Left lobe of liver (tissue), 2 donors: Measurements from ENCODE around the gene TRAF3IP3. TPM values are rescaled to one million over a fixed set of nuclear protein-coding genes. Genes with fewer than 3 reads are reported as not detected.

Experiments used
- ATAC-seq: fragments of 200-7000 bp; cut with Tn5 transposase; one replicate; pipeline ENCODE4 v1.9.1; 2020; ENCODE audit warnings: mild to moderate bottlenecking, moderate library complexity
- DNase-seq: peaks from one replicate; pipeline ENCODE4 v3.0.0-alpha.2; 2020; ENCODE audit warnings: low spot score
- total RNA-seq: library from RNA; stranded (reverse); gene quantifications from one replicate; pipeline ENCODE4 v1.2.1, GENCODE V29; 2021
- donor health status: DM: no; HTN: no; CAD: no; lungs with moderate emphysema.
- donor health status: DM: no; HTN: yes; CAD: no.

Gene TRAF3IP3, protein sequence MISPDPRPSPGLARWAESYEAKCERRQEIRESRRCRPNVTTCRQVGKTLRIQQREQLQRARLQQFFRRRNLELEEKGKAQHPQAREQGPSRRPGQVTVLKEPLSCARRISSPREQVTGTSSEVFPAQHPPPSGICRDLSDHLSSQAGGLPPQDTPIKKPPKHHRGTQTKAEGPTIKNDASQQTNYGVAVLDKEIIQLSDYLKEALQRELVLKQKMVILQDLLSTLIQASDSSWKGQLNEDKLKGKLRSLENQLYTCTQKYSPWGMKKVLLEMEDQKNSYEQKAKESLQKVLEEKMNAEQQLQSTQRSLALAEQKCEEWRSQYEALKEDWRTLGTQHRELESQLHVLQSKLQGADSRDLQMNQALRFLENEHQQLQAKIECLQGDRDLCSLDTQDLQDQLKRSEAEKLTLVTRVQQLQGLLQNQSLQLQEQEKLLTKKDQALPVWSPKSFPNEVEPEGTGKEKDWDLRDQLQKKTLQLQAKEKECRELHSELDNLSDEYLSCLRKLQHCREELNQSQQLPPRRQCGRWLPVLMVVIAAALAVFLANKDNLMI
- 1.4 TPM for total RNA-seq

DNA sequence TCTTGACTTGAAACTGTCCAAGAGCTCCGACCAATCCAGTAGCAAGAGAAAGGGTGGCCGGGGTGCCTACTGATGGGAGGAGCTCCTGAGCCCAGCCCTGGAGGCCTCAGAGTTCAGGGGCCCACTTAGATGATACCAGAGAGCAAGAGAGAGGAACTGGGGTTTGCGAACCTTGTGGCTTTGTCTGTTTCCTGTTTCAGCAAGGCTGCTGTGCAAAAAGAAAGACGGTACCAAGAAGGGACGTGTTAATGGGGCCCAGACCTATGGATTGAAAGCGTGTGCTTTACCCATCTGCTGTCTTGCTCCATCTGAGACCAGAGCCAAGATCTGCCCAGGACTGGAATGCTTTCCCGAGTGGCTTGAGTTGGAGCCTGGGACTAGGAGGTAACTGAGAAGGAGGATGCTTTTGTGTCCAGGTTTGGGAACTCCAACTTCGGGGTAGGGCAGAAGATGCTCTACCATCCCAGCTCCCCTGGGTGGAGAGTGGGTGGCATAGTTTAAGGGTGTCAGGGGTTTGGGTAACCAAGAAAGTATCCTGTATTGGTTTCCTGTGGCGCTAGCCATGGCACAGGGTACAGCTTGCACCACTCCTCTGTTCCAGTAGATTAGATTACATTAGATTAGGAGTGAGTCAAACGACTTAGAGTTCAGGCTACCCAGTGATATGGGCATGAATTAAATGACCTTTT lies at the start of gene TRAF3IP3:
TSS of gene TRAF3IP3 (plus strand) at position 128 of the 689 bp plus-strand sequence. CDS start 3,987 bp downstream, outside the sequence.
- DNase-seq: no peak
- peak; percentile 26 for ATAC-seq

DNA sequence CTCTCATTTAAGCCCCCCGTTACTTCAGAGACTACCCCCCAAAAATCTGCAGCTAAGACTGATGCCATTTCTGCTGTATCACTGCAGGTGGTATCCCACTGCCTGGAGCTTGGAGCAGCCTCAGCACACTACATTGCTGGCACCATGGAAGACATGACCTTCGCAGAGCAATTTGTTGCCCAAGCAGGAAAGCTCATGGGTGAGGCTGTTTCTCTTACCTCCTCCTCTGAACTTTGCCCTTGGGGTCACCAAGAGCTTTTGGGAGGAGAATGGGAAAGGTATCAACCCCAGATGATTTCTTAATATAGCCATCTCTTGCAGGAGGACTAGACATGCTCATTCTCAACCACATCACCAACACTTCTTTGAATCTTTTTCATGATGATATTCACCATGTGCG lies 49.2 kb upstream of the TRAF3IP3 start:
- ATAC-seq (peak; percentile 63), DNase-seq (peak; percentile 73)

DNA sequence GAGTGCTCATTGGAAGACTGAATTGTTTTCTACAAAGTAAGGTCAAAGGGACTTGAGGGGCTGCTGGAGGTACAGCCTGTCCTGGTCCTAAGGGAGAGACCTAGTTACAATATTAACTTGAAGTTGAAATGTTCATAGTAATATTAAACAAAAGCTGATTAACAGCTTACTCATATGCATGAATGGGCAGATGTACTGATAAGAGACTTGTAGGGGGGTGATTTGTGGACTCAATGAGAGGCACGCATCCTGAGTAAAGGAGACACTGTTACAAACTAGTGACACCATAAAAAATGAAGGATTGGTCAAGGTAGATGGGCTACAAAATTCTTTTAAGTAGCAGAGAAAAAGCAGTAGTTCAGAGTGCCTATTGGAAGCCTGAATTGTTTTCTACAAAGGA lies 48.5 kb upstream of the TRAF3IP3 start:
- no peak for DNase-seq
- ATAC-seq: no peak

DNA sequence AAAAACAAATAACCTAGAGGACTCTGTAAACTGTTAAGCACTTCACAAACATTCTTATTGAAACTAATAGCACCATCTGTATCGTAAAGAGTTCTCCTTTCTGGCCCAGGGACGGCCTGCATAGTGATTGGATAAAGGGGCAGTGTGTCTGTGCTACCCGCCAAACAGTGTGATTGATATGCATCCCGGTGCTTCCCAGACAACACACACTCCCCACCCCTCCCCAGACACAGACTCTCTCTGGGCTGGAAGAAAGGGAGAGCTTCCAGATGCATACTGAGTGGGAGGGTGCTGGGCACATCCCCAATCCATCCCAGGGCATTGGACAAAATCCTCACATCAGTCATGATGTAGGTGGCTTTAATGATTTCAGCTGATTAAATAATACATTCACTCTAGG lies 47.6 kb upstream of the TRAF3IP3 start:
- ATAC-seq (peak; percentile 7), DNase-seq (no peak)

DNA sequence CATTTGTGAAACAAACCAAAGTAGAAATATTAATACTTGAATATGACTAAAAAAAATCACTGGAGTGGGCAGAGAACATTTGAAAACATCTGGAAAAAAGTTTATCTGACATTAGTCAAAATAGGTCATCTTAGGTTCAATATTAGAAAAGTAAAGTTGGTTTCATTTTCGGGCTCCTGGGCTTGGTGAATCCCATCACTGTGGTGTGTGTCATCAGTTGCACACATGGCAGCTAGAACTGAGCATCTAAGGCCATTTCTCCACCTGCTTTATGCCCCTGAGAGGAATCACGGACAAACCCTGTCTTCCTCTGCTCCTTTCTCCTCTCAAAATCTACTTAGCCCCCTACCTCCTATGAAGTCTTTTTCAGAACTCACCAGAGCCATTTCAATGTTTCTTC lies 45.8 kb upstream of the TRAF3IP3 start:
- DNase-seq (no peak), ATAC-seq (no peak)

DNA sequence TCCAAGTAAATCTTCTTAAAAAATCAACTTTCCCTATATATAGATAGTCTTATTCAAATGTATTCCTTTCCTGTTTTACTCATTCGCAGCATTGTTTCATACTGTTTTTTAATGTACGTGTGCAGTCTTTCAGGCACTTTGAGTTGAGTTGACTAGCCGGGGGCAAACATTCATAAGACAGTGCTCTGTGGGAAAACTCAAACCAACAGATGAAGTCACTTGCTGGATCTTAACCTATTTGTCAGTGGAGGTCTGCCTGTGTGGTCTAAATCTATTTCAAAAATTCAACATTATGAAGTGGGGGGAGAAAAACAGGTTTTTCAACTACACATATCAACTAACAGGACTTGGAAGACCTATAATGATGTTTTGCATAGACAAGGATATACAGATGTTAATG lies 45.0 kb upstream of the TRAF3IP3 start:
- ATAC-seq (no peak), DNase-seq (no peak)

DNA sequence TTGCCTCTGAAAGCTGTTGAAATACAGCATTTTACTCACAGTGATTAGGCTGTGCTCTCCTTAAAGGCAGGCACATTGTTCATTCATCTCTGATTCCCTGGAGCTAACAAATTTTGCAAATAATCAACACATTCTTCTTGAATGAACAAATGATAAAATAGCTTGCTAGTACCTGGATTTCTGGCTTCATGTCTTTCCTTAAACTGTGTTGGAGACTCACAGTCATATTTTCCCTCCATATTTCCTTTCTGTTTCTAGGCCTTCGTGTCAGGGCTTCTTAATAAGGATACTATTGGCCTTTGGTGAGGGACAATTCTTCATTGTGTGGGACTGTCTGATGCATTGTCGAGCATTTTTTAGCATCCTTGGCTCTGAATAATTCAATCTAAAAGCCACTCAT lies 41.5 kb upstream of the TRAF3IP3 start:
- DNase-seq (no peak), ATAC-seq (no peak)

DNA sequence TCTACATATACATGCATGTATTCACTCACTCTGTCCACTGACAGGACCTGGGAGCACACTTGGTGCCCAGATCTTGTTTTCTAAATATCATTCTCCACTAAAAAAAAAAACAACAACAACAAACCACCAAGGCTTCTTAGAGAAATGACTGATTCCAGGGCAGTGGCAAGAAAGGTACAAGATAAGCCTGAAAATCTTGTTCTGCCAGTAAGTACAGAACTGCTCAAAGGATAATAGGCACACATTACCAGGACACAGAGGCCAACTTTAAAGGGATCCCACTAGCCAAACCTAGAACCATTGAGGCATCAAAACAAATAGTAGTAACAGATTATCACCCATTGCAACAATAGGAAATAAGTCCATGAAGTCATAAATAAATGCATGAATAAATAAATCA lies 40.5 kb upstream of the TRAF3IP3 start:
- DNase-seq (no peak), ATAC-seq (no peak)

DNA sequence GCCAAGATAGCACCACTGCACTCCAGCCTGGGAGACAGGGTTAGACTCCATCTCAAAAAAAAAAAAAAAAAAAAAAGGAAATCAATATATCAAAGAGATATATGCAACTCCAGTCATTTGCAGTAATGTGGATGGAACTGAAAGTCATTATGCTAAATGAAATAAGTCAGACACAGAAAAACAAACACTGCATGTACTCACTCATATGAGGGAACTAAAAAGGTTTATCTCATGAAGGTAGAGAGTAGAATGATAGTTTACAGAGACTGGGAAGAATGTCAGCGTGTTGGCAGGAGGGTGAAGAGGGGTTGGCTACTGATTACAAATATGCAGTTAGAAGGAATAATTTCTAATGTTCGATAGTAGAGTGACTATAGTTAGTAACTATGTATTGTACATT lies 38.0 kb upstream of the TRAF3IP3 start:
- DNase-seq: no peak
- ATAC-seq: peak; percentile 2

DNA sequence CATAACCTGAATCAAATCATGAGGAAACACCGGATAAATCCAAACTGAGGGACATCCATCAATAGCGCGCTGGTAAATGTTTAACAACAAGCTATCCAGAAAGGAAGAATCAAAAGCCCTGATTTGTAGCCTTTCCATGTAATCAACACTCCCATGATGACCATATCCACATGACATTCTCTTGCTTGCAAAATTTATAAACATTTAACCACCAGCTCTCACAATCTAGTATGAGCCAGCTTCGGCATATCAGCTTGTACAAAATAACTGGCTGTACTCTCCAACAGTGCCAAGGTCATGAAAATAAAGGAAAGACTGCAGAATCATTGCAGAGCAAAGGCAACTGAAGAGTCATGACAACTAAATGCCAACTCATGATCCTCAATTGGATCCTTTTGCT lies 35.5 kb upstream of the TRAF3IP3 start:
- DNase-seq: no peak

DNA sequence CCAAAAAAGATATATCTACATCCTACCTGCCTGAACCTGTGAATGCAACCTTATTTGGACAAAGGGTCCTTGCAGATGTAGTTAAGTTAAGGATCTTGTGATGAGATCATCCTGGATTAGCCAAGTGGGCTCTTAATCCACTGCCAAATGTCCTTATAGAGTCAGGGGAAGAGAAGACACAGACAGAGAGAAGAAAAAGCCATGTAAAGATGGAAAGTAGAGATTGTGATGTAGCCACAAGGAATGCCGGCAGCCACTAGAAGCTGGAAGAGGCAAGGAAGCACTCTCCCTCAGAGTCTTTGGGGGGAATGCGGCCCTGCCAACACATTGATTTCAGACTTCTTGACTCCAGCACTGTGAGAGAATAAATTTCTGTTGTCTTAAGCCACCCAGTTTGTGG lies 35.0 kb upstream of the TRAF3IP3 start:
- no peak for ATAC-seq

More for the DNA sequence above, 35.5 kb upstream of the TRAF3IP3 start:
- ATAC-seq: peak; percentile 67

DNA sequence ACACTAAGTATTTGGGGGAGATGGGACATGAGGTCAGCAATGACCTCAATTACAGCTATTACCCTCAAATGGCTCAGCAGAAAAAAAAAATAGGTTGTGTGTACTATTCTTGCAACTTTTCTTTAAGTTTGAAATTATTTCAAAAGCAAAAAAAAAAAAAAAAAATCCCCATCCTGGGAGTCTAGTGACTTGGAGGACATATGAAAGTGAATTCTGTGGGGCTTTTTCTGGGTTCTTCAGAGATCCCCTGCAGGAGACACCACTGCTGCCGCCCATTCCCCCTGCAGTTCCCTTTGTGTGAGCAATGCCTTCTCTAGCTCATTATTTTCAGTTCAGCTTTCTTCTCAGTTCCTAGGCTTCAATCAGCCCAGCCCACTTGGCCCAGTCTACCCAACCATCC lies 34.5 kb upstream of the TRAF3IP3 start:
- DNase-seq (no peak), ATAC-seq (no peak)

More for the DNA sequence above, 35.0 kb upstream of the TRAF3IP3 start:
- no peak for DNase-seq

DNA sequence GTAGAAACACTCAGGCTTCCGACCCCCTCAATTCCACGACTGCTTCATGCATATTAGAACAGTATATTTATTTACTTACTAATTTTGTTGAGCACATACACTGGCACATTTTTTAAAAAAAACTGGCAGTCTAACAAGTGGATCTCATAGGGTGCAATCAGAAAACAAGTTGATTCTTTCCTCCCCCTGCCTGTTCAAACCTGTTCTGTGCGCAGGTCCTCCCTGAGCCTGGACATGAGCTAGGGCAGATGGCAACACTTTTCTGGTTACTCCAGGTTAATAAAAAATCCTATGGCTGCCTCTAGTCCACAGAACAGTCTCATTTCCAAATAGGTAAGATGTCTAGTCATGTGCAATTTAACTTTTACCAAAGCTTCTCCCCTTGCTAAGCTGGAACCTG lies 32.6 kb upstream of the TRAF3IP3 start:
- peak; percentile 23 for ATAC-seq
- no peak for DNase-seq

DNA sequence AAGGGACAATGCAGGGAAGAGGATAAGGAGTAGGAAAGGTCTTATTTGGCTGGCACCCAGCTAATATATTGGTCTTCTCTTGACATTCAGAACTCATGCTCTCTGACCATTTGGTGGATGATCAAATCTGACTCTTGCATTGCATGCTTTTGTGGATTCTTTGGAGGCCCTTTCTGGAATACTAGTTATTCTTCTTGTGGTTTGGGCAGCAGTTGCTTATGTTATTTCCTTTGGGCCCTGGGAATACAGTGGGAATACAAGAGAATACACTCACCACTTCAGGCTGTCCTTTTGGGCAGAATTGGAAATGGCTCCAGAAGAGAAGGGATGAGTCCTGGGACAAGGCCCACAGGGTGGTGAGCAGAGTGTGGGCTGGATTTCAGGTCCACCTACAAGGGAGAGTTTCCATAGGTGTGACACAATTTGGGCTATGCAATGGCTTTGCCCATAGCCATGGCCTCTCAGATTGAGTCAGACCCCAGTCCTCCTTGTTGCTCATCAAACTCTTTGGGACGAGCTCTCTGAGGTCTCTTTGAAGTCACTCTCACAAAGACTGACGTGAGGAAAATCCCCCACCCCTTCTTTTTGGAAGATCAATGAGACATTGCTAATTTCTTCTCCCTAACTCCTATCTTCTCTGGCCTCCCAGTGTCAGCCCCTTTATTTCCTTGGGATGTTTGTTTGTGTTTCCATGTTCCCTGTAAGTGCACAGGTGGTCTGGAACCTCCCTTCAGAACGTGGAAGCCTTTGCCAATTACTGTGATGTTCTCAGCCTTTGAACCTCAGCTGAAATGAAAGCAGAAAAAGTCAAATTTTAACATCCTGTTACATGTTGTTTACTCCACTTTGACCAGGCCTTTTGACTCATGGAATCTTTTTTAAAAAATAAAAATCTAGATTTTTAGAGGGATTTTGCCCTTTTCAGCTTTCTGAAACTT lies 31.8 kb upstream of the TRAF3IP3 start:
- ATAC-seq (peak; percentile 59), DNase-seq (peak; percentile 65)

DNA sequence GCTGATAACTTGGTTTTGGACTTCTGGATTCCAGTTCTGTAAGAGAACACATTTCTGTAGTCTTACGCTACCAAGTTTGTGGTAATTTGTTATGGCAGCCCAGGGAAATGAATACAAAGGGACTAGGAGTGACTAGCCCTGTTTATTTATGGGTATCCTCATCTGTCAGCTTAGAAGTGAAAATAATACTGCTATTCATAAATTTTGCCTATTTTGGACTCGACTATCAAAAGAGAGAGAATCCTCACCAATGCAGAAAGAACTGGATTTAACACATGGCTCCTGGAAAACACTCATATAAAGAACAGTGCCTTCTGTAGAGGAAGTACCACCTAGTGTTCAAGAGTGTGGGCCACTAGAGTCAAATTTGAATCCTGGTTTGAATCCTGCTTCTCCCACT lies 28.6 kb upstream of the TRAF3IP3 start:
- no peak for DNase-seq
- no peak for ATAC-seq

DNA sequence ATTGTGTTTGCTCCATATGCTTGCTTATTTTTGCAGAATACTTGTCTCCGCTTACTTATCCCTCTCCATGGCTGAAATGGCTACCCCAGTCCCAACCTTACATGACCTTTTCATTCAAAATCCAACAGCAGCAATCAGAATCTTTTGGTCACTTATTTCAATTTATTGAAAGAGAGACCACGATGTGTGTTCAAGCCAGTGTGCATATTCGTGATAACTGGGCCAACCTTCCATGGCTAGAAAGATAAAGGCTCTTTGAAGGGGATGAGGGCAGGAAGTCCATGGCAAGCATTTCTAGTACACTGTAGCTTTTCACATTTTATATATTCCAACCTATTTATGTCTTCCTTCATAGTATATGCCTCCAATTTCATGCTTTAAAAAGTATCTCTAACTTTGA lies 28.1 kb upstream of the TRAF3IP3 start:
- no peak for ATAC-seq
- no peak for DNase-seq

DNA sequence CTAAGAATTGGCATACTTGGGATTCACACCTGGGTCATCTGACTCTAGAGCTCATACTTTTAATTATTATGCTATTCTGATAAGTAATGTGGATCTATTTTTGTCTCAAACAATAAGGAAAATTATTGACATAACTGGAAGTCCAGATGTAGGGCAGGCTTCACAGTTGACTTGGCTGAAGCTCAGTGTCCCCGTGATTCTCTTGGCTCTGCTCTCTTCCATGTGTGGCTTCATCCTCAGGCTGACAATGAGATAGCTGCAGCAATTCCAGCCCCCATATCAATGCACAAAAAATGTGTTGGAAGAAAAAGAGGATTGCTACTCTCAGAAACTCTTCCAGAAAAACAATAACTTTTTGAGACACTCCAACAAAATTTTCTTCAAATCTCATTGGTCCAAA lies 27.4 kb upstream of the TRAF3IP3 start:
- DNase-seq (no peak), ATAC-seq (peak; percentile 30)

DNA sequence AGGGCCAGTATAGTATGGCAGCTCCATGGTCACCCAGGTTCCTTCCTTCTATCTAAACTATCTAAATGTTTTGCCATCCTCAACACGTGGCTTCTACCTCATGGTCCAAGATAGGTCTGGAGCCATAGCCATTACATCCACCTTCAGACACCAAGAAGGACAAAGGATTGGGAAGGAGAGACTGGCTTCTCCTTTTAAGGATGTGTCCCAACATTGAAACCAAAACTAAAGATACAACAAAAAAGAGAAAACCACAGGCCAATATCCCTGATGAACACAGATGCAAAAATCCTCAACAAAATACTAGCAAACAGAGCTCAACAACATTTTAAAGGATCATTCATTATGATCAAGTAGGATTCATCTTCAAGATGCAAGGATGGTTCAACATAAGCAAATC lies 26.4 kb upstream of the TRAF3IP3 start:
- ATAC-seq (no peak), DNase-seq (no peak)

DNA sequence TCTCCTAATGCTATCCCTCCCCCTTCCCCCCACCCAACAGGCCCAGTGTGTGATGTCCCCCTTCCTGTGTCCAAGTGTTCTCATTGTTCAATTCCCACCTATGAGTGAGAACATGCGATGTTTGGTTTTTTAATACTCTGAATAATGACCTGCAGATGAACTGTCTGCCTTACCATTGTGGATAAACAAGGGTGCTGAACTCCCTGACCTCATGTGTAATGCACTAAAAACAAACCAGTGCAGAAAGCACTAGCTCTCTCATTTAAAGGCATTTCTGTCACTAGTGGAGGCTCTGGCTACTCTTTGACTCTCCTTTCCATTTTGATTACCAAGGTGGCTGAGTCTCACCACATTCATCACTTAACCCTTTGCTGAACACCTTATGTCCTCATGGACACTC lies 23.1 kb upstream of the TRAF3IP3 start:
- DNase-seq: no peak
- ATAC-seq: peak; percentile 75

DNA sequence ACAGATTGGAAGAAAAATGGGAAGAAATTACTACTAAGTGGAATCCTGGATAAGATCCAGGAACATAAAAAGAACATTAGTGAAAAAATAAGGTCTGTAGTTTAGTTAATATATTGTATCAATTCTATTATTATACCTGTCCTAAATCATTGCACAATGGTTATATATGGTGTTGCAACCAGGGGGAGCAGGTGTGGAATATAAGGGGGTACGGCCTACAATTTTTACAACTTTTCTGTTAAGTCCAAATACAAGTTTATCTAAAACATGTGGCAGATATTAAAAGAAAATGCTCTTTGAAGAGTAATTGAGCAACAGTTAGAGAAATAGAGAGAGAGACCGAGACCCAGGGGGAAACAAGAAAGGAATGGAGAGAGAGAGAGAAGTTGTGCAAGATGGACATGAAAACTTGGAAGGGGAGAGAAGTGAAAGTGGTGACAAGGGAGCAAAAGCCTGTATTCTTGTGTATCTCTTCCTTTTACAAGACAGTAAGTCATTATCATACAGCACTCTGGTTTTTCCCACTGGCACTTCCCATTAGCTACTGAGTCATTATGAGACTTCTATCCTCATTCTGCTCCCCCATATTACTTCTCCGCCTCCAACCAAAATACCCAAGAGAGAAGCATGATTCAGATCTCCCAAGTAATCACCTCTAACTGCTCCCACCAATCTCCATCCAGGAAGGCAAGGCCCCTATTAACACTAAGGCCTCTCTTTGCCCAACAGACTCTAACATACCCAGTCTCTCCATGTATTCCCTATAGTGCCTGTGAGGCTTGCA lies 22.3 kb upstream of the TRAF3IP3 start:
- ATAC-seq (no peak), DNase-seq (no peak)
